Measurements from ENCODE around the gene SIL1. TPM values are rescaled to one million over a fixed set of nuclear protein-coding genes. Genes with fewer than 3 reads are reported as not detected.

Gene SIL1
- total and polyA plus RNA-seq, 2 of the 8 experiments (the other 6 are each of a cell fraction or from before 2014, with no cell fraction given), result 8.3 to 12.8 TPM

DNA sequence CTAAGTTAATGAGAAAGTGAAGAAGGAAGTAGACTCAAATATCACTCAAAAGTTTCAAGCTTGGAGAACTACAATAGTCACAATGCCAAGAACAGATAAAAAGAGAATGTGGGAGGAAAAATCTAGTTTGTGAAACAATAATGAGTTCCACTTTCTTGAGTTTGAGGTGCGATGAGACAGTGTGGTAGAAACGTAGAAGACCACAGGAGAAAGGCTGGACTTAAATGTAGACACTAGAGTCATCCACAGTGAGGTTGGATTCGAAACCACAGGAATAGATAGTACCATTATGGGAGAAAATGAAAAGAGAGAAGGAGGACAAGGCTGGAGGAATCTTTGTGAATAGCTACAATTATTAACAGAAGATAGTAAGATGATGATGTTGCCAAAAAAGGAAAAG, 182.0 kb downstream of the SIL1 start:
- Histone ChIP-seq H4K5ac (ENCODE audit: insufficient read length, low read depth, low read length) (no peak overlapping the region), H3K18ac (ENCODE audit: extremely low read depth, low read length) (no peak overlapping the region), H4K20me1 (replicated peaks in 1 of 2; ENCODE audit: control insufficient read depth in 1 of 2, insufficient read depth in 2 of 2, low read length in 2 of 2) (no peaks in the 10 kb centered on the region), H3K23ac (ENCODE audit: insufficient read length) (no peak overlapping the region), H3K9ac (replicated peaks in 1 of 4; ENCODE audit: extremely low read depth in 1 of 4, low read depth in 3 of 4, low read length in 3 of 4) (no peak overlapping the region), H3K27ac (ENCODE audit: low read depth, low read length) (no peak overlapping the region), H2BK120ac (replicated peaks; ENCODE audit: low read depth, low read length) (no peak overlapping the region), H2AK5ac (ENCODE audit: low read depth, low read length) (no peak overlapping the region), H3K4me3 (ENCODE audit: extremely low read depth in 1 of 4, insufficient read depth in 2 of 4, low read depth in 3 of 4, low read length in 4 of 4) (no peak overlapping the region), H2BK20ac (ENCODE audit: low read length) (no peak overlapping the region), H4K8ac (ENCODE audit: extremely low read depth, insufficient read depth, low read length) (no peak overlapping the region), H3K36me3 (ENCODE audit: control insufficient read depth in 2 of 4, insufficient read depth in 4 of 4, low read length in 3 of 4) (no peaks in the 10 kb centered on the region), H2AFZ (ENCODE audit: low read length) (no peak overlapping the region), H3K9me3 (ENCODE audit: insufficient read depth in 2 of 2, low read depth in 1 of 2, low read length in 1 of 2) (no peaks in the 10 kb centered on the region), H3K4ac (replicated peaks; ENCODE audit: insufficient read length, low read depth, low read length) (no peak overlapping the region), H4K91ac (replicated peaks; ENCODE audit: insufficient read length, low read length) (no peak overlapping the region), H3K56ac (replicated peaks; ENCODE audit: insufficient read length, low read depth, low read length) (no peak overlapping the region), H2BK5ac (ENCODE audit: low read depth, low read length) (no peak overlapping the region), H3K79me1 (ENCODE audit: low read depth, low read length) (no peaks in the 10 kb centered on the region), H2BK15ac (ENCODE audit: low read length) (no peak overlapping the region), H3K4me1 (replicated peaks in 1 of 4; ENCODE audit: control insufficient read depth in 3 of 4, insufficient read depth in 4 of 4, low read length in 3 of 4) (no peaks in the 10 kb centered on the region), H2BK12ac (ENCODE audit: low read depth, low read length) (no peak overlapping the region), H3K4me2 (ENCODE audit: insufficient read depth in 1 of 2, low read depth in 2 of 2, low read length in 2 of 2) (no peak overlapping the region), H3K79me2 (ENCODE audit: control insufficient read depth in 1 of 2, insufficient read depth in 2 of 2, low read length in 2 of 2) (no peaks in the 10 kb centered on the region), H3K23me2 (ENCODE audit: low read depth, low read length) (no peaks in the 10 kb centered on the region), H3K27me3 (replicated peaks in 1 of 4; ENCODE audit: control insufficient read depth in 3 of 4, extremely low read depth in 1 of 4, insufficient read depth in 3 of 4, low read length in 3 of 4) (no peaks in the 10 kb centered on the region; a peak in 1 of 7 replicates), H3K14ac (ENCODE audit: insufficient read length) (no peak overlapping the region)
- POLR2A ChIA-PET (ENCODE audit: partially characterized antibody), result interaction anchor here (0.6 to 1.2 kb wide), 2 partner anchors 9 to 1034 kb away, joined by 3 read pairs; no protein-coding TSS in a partner anchor
- CTCF ChIA-PET (ENCODE audit: partially characterized antibody), result interaction anchor here (0.7 to 1.0 kb wide), 2 partner anchors 230 to 523 kb away, joined by 3 to 5 read pairs; no protein-coding TSS in a partner anchor
- DNase-seq (ENCODE audit: low read depth in 1 of 2, low spot score in 2 of 2), result no peak
- 91% methylated on average over 3 of the region's 3 CpGs; no CpG with 5 or more reads in 1 of the 2 experiments for WGBS, 2 experiments (ENCODE audit: extremely low coverage in 1 of 2, insufficient coverage in 1 of 2, insufficient read length in 1 of 2, insufficient replicate concordance in 2 of 2, low coverage in 1 of 2, low lambda C conversion rate in 2 of 2, missing lambda C conversion rate in 1 of 2)
- FAIRE-seq, result no peak
